ENCODE results near the gene SPNS2. TPM values are rescaled to one million over a fixed set of nuclear protein-coding genes. Genes with fewer than 3 reads are reported as not detected.

The SPNS2 gene
- total RNA-seq, 1 donor from 2014 or later, result 10.4 TPM

DNA sequence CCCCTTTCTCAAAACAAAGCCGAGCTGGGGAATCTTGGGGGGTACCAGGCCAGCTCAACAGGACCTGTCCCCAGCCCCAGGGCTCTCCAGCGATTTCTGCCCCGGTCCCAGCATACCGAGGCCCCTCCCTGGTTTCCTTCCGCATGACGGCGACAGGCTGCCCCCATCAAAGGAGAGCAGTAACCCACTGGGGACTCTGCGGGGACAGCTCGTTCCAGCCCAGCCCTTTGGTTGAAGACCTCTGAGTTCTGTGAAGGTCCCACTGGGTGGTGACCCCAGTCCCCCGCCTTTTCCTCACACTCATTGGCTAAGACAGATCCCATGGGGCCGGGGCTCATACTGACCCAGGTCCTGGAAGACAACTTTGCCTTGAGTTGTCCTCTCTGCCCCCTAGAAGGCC is 89.7 kb downstream of the SPNS2 start:
- intact Hi-C loops (cut with DNase I), result no loop called here
- DNase-seq, result peak; percentile 68
- ATAC-seq (ENCODE audit: poor library complexity), result no peak

Other genes starting within 250 kb of the SPNS2 start
- gene ANKFY1, start 234.9 kb upstream of the SPNS2 start, total RNA-seq, result 25.7 TPM
- 107 TPM for gene UBE2G1, start 132.2 kb upstream of the SPNS2 start, total RNA-seq
- 0.24 TPM for gene SPNS3, start 64.9 kb upstream of the SPNS2 start, total RNA-seq
- 18.8 TPM for gene MYBBP1A, start 56.5 kb downstream of the SPNS2 start, total RNA-seq
- gene GGT6, start 61.7 kb downstream of the SPNS2 start, total RNA-seq, result not detected
- gene SMTNL2, start 85.6 kb downstream of the SPNS2 start, total RNA-seq, result 40.4 TPM
- not detected for gene ALOX15, start 142.8 kb downstream of the SPNS2 start, total RNA-seq
- 39.3 TPM for gene PELP1, start 205.3 kb downstream of the SPNS2 start, total RNA-seq
- 23.4 TPM for gene ARRB2, start 211.8 kb downstream of the SPNS2 start, total RNA-seq
- 18.0 TPM for gene MED11, start 232.5 kb downstream of the SPNS2 start, total RNA-seq
- not detected for gene ZMYND15, start 241.0 kb downstream of the SPNS2 start, total RNA-seq
- 2.7 TPM for gene CXCL16, start 241.0 kb downstream of the SPNS2 start, total RNA-seq

All from Right ventricle myocardium superior (tissue), 1 donor.